Femur (tissue), 1 donor: ENCODE data around the gene C12orf60.
"Not testable (repeated sequence)": the region's sequence is repeated elsewhere in the genome, so short reads cannot be mapped to it uniquely, and the experiment has no call there.

Experiments used
- DNase-seq: peaks from one replicate; pipeline ENCODE4 v3.0.0-alpha.2; 2017

C12orf60 gene, protein sequence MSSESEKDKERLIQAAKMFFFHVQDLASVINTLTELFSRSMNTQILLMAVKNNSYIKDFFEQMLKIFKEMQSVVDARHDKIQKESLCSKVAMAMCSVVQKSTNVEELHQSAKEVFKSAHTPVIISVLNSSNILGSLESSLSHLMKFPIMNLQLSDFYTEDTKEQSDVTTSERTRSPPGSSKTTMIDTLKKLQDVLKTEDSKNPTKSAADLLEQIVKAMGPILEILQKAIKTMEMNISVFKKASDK

DNA sequence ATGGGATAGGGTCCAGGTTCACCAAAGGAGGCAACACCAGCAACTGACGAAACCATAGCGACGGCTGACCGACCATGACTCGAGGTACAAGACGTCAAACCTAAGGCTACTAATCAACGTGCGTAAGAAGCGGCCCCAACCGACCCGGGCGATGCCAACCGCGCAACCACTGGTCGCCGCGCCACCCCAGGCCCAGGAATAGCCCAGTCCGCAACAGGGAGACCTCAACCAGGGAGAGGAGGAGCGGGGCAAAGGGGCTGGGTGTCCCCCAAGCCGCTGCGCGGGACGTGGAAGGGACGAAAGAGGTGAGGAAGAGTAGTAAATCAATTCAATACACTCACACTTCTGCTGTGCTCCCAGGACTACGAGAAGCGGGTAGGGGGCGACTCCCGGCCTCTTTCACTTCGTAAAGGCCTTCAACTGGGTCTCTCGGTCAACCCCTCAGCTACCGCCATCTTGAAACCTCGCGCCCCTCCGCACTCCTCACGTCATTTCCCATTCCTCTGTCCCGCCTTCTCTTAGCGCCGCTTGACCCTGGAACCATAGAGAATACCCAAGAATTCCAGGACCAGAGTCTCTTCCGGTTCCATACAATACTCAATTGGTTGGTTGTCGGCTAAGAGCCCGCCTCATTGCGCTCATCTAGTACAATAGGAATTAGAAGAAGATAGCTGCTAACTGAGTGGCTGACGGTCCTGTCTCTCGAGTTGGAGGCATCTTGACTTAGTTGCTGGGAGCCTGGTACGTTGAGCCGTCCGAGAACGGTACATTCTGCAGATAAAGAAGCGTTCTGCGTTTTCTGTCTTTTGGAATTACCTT is at the start of gene C12orf60, which contains the start of gene WBP11:
Gene C12orf60, plus strand, starts transcription at position 660 of the 819 bp plus-strand sequence. CDS start 19,266 bp downstream, outside the sequence.
Gene WBP11, minus strand, starts transcription at position 468 of the 819 bp plus-strand sequence. CDS start 2,095 bp downstream, outside the sequence.
- DNase-seq: peak; percentile 98

- DNase-seq: no peak
Observed at GRCh38 chr12:14756334-14757143, 46.9 kb upstream of the C12orf60 start.

- DNase-seq: not testable (repeated sequence)
Observed at GRCh38 chr12:14759711-14760280, 43.7 kb upstream of the C12orf60 start.

DNA sequence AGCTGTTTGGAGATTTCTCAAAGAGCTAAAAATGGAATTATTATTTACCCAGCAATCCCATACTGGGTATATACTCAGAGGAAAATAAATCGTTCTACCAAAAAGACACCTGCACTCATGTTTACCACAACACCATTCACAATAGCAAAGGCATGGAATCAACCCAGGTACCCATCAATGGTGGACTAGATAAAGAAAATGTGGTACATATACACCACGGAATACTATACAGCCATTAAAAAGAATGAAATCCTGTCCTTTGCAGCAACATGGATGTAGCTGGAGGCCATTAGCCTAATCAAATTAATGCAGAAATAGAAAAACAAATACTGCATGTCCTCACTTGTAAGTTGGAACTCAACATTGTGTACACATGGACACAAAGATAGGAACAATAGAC is 38.1 kb upstream of the C12orf60 start:
- no peak for DNase-seq

DNA sequence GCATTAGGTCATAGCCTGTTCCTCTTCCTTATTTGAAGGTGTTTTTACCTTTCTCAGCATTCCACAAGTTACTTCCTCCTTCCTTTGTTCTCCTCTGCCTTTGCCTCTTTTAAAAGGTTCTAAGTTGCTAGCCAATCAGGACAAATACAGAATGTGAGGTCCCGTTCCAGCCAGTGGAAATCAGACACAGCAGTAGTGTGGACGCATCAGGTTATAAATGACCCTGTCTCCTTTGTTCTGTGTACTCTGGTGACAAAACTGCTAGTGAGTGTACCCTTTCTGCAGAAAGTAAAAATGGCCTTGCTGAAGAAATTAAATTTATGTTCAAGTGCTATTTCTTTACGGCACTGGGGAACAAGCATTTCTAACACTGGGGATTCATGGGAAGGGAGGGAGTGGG is 37.5 kb upstream of the C12orf60 start:
- not testable (repeated sequence) for DNase-seq

DNA sequence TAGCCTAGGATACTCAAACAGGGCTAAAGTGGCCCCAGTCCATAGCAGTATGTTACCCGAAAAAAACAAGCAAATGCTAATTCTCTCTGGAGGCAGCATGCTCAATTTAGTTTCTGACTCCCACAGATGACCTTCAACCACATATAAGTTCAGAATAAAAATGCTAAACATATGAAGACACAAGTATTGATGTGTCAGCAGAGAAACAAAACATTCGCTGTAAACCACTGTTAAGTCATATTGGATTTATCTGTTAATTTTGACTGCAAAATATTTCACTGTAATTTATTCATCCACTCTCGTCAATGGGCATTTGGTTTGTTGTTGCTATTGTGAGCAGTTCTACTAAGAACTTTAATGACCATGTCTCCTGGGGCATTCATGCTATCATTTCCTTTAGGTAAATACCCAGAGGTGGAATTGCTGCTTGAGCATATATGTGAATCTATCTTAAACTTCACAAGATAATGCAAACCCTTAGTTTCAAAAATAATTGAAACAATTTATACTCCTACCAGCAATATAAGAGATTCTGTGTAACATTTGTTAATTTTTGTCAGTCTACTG is 36.7 kb upstream of the C12orf60 start:
- no peak for DNase-seq

- DNase-seq: no peak
Observed at GRCh38 chr12:14767617-14768016, 35.9 kb upstream of the C12orf60 start.

DNA sequence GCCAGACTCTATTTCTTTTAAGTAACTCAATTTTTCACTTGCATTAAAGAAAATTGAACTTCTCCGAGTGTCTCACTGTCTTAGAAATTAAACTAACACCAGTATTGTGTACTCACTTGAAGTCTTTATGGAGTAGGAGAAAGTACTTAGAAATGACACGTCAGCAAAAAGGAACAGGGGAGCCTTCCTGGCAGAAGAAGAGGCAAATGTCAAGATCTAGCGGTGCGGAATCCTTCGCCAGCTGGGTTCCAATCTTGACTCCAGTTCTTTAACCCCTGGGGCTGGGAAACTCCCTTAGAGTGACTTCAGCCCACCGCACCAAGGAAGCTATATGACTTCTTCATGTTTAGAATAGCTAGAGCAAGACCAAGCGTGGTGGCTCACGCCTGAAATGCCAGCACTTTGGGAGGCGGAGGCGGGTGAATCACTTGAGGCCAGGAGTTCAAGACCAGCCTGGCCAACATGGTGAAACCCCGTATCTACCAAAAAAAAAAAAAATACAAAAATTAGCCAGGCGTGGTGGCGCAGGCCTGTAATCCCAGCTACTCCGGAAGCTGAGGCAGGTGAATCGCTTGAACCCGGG is 34.6 kb upstream of the C12orf60 start:
- DNase-seq: peak; percentile 29

DNA sequence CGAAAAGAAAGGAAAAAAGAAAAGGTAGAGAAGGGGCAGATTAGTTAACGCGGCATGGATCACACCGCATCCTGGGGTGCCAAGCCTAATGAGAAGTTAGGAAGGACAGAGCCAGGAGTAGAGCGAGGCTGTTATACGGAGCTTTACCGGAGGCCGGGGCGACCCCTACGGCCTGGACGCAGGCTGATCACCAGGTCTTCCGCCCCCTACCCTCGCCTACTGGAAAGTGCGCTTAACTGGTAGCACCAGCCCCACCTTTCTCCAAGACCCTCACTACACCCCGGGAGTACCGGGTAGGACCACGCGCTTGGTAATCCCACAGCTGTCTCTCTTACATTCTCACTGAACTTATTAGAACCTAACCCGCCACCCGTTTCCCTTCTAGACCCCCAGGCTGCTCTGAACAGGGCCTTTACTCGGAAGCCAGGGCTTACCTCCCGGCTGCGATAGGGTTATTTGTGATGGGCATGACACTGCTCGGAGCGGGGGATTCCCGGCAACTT is 34.0 kb upstream of the C12orf60 start:
- DNase-seq: peak; percentile 64

DNA sequence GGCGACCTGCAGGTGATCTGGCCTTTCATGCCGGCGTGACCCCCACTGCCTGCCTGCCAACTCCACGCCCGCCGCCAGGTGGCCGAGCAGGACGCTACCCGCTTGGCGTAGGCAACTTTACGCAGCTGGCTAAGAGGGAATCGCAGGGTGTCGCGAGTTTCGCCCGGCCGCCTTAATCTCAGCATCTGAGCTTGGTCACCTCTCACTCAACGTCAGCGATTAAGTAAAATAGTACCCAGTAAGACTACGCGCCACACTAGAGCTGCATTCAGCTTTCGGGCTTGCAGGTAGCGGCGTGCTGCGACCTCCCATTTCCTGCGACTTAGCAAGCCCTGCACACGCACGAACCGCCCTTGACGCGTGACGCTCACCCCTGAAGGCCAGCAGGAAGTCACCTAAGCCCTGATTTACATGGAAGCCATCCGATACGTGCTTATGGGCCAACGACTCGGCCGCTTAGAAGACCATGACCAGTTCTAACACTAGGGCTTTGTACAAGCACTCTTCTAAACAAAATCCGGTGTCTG is 33.4 kb upstream of the C12orf60 start:
- DNase-seq: peak; percentile 87

- peak; percentile 96 for DNase-seq
Observed at GRCh38 chr12:14770496-14771461, 32.7 kb upstream of the C12orf60 start.

DNA sequence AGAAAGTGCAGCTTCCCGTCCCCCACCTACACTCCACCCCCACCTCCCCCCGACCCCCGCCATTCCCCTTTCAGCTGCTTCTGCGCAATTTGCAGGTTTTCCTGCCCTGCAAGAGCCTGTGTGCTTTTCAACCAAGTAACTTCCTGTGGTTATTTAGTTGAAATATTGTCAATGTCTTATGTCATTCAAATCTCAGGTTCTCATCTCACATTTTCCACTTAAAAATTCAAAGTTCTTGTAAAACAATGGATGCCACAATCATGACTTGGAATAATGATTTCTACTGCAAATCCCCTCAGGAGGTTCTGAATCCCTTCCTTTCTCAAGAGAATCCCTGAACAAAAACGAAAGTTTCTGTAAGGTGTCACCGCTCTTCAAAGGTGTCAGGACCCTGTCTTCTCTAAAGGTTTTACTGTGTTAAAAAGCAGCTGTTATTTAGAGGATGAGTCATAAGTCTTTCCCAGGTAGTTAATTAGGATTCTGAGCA is 31.8 kb upstream of the C12orf60 start:
- no peak for DNase-seq

GRCh38 chr12:14772946-14773345 is 30.5 kb upstream of the C12orf60 start:
- no peak for DNase-seq

DNA sequence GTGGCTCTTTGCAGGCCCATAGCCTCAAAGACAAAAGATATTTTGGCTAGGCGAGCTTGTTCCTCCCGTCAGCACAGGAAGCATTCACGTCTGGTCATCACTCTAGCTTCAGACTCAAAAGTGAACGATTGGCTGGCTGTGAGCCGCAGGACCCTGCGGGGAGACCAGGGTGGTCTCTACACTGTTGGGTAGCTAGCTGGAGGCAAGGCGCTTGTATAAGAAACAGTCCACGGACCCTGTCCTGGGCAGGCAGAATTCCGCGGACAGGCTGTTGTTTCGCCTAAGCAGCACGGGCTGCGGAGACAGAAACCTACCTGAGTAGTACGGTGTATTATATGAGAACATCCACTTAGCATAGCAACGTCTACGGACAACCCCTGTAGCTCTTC is 29.8 kb upstream of the C12orf60 start:
- DNase-seq: no peak

- peak; percentile 97 for DNase-seq
Observed at GRCh38 chr12:14774074-14774905, 29.2 kb upstream of the C12orf60 start.

DNA sequence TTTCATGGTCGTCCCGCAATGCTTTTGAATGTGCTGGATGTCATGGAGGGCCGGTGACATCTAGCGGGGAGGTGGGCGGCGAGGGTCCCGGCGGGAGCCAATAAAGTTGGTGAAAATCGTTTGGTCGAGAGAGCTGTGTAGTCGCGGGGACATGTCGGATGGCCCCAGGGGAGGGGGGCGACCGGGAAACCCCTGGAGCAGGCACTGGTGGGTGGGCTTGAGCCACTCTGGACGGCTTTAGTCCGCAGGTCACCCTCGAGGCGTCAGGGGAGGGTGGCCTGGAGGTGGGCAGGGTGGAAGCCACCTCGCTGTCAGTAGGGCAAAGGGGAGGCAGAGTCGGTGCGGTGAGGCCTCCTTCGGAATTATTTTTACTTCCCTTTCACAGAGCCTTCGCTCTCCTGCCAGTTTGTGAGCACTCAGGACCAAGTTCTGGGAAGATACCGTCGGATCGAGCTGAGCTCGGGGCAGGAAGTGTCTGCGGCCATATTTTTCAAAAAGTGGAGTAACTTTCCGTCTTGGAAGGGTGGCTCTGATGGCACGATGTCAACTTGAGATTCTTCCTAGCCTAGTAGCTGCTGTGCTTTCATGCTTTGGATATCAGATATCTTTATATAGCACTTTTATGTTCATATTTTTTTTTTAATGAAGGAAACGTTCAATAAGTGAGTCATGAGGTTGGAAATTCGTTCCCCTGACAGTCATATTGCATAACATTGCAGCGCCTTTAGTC is 28.4 kb upstream of the C12orf60 start:
- DNase-seq: peak; percentile 70

DNA sequence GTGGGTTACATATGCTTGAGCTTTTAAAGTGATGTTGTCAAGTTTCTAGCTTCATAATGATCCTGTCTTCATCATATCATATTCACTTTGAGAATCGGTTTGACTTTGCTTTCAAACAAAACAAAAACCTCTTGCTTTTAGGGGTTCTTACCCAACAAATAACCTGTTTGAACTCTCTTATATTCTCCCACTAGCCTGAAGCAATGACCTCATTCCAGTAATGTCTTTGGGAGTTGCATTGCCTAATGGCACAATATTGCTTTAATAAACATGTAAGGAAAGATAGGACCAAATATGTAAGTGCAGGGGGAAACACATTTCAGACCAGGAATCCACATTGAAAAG is 27.9 kb upstream of the C12orf60 start:
- no peak for DNase-seq

DNA sequence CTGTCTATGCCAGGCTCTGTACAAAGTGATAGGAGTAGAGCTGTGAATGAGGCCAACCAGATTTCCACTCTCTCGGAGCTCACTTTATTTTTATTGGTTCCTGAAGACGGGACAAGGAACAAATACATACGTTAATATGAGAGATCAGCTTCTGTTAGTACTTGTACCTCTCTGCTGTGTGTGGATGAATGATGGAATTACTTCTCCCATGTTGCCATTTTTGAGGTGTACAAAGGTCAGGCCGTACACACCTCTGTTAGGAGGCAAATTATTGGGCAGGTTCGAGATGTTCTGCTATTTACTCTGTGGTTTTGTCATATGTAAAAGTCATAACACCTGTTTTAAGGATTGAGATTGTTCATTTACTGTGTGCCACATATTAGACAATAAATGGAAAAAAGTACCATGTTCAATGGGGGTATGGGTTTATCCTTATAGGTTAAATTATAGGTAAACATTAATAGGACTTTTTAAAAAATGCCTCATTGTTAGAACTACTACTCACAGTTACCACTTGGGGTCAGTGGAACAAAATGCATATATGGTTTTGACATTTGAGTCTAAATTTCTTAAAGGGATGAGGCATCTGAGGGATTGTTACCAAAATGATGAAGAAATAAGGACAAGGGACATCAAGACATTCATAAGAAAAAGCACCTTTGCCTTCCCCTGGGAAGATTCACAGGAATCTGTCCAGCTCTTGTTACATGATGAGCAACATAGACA is 27.1 kb upstream of the C12orf60 start:
- DNase-seq: no peak
